Liver (tissue), 9 donors: ENCODE measurements around the gene MRPL30. TPM values are rescaled to one million over a fixed set of nuclear protein-coding genes. Genes with fewer than 3 reads are reported as not detected.

Source experiments
- DNase-seq: peaks from one replicate; pipeline ENCODE4 v3.0.0-alpha.2; 2017; ENCODE audit warnings: low spot score
- H3K27ac ChIP-seq, 2 donors: one replicate each; pipeline ENCODE4 v1.7.0; 2013; ENCODE audit warnings: inconsistent platforms in 2 of 2, low read length in 2 of 2, control low read depth in 1 of 2, low read depth in 1 of 2, mild to moderate bottlenecking in 1 of 2
- H3K27me3 ChIP-seq, 4 donors: one replicate each; pipeline versions ENCODE4 v1.6.1 to v1.7.0; 2013; ENCODE audit warnings: low read length in 3 of 4, inconsistent platforms in 1 of 4, mild to moderate bottlenecking in 1 of 4, moderate library complexity in 1 of 4; ENCODE audit not compliant: control insufficient read depth in 4 of 4, insufficient read depth in 4 of 4
- H3K36me3 ChIP-seq, 4 donors: one replicate each; pipeline versions ENCODE4 v1.6.1 to v1.7.0; 2013; ENCODE audit warnings: low read length in 3 of 4, mild to moderate bottlenecking in 3 of 4, low read depth in 1 of 4, moderate library complexity in 1 of 4; ENCODE audit not compliant: control insufficient read depth in 4 of 4, insufficient read depth in 3 of 4
- H3K4me1 ChIP-seq, 4 donors: one replicate each; pipeline versions ENCODE4 v1.6.1 to v1.7.0; 2013; ENCODE audit warnings: low read length in 3 of 4, mild to moderate bottlenecking in 3 of 4, moderate library complexity in 1 of 4; ENCODE audit not compliant: control insufficient read depth in 4 of 4, insufficient read depth in 4 of 4
- H3K4me3 ChIP-seq, 3 donors: one replicate each; pipeline versions ENCODE4 v1.6.1 to v1.7.0; 2013; ENCODE audit warnings: low read length in 3 of 3, control low read depth in 1 of 3, low read depth in 1 of 3, mild to moderate bottlenecking in 1 of 3
- H3K9ac ChIP-seq, 2 donors: one replicate each; pipeline ENCODE4 v1.7.0; 2013; ENCODE audit warnings: low read length in 2 of 2, mild to moderate bottlenecking in 2 of 2, moderate library complexity in 2 of 2, control low read depth in 1 of 2, low read depth in 1 of 2
- H3K9me3 ChIP-seq, 4 donors: one replicate each; pipeline versions ENCODE4 v1.6.1 to v1.7.0; 2013; ENCODE audit warnings: low read length in 3 of 4; ENCODE audit not compliant: control insufficient read depth in 4 of 4
- EGR1 ChIP-seq, 2 donors: IDR thresholded peaks; 2 replicates each; pipeline ENCODE4 v1.6.1; 2016 to 2018; ENCODE audit warnings: antibody characterized with exemption in 2 of 2, low read depth in 2 of 2
- FOXA1 ChIP-seq: IDR thresholded peaks from 2 replicates; pipeline ENCODE4 v1.6.1; 2016; ENCODE audit warnings: antibody characterized with exemption
- FOXA2 ChIP-seq: IDR thresholded peaks from 2 replicates; pipeline ENCODE4 v1.6.1; 2016; ENCODE audit warnings: antibody characterized with exemption
- GABPA ChIP-seq, 2 donors: IDR thresholded peaks in 1 of 2; conservative IDR thresholded peaks in 1 of 2; 2 replicates each; pipeline ENCODE4 v1.6.1; 2016; ENCODE audit warnings: antibody characterized with exemption in 2 of 2, mild to moderate bottlenecking in 1 of 2, moderate library complexity in 1 of 2
- HNF4A ChIP-seq, 2 donors: conservative IDR thresholded peaks; 2 replicates each; pipeline ENCODE4 v1.6.1; 2016; ENCODE audit warnings: antibody characterized with exemption in 2 of 2, mild to moderate bottlenecking in 2 of 2
- HNF4G ChIP-seq: IDR thresholded peaks from 2 replicates; pipeline ENCODE4 v1.6.1; 2016; ENCODE audit warnings: antibody characterized with exemption
- JUND ChIP-seq, 2 donors: IDR thresholded peaks; 2 replicates each; pipeline ENCODE4 v1.6.1; 2016; ENCODE audit warnings: antibody characterized with exemption in 2 of 2
- RAD21 ChIP-seq, 2 donors: IDR thresholded peaks; 2 replicates each; pipeline ENCODE4 v1.6.1; 2016; ENCODE audit warnings: antibody characterized with exemption in 2 of 2, mild to moderate bottlenecking in 2 of 2
- RXRA ChIP-seq, 2 donors: IDR thresholded peaks; 2 replicates each; pipeline ENCODE4 v1.6.1; 2017 to 2018; ENCODE audit warnings: antibody characterized with exemption in 2 of 2, mild to moderate bottlenecking in 1 of 2
- SP1 ChIP-seq: IDR thresholded peaks from 2 replicates; pipeline ENCODE4 v1.6.1; 2018; ENCODE audit warnings: antibody characterized with exemption, mild to moderate bottlenecking
- TAF1 ChIP-seq: conservative IDR thresholded peaks from 2 replicates; pipeline ENCODE4 v1.6.1; 2016; ENCODE audit warnings: antibody characterized with exemption, mild to moderate bottlenecking
- WGBS: extraction: QIAGEN DNeasy Blood & Tissue Kit; methylation state at CpG from one replicate; pipeline ENCODE4 v1.1.7; 2013; 5-methylcytosine and 5-hydroxymethylcytosine counted together
- polyA plus RNA-seq, 2 donors: library from polyadenylated mRNA; stranded (reverse) in 1 of 2; unstranded in 1 of 2; fragments of 200-250 nt in 1 of 2; fragments of >200 nt in 1 of 2; fragmentation: Nextera tagmentation in 1 of 2; extraction: Ambion mirVana in 1 of 2; gene quantifications; one replicate each; pipeline versions ENCODE4 v1.2.1 to v1.2.3, GENCODE V29; 2013 to 2015
- total RNA-seq, 2 donors: library from RNA; depleted of rRNA; stranded (reverse); fragments of >200 nt; gene quantifications; one replicate each; pipeline ENCODE4 v1.2.3, GENCODE V29; 2014
- TF ChIP-seq, protein P1 (sequence below): IDR thresholded peaks from 2 replicates; pipeline ENCODE4 v1.6.1; 2016; ENCODE audit warnings: antibody characterized with exemption
- TF ChIP-seq, protein P2 (sequence below): IDR thresholded peaks from 2 replicates; pipeline ENCODE4 v1.6.1; 2016; ENCODE audit warnings: antibody characterized with exemption
- TF ChIP-seq, protein P3 (sequence below): IDR thresholded peaks from 2 replicates; pipeline ENCODE4 v1.6.1; 2016; ENCODE audit warnings: antibody characterized with exemption
- TF ChIP-seq, protein P4 (sequence below): IDR thresholded peaks from 2 replicates; pipeline ENCODE4 v1.6.1; 2016; ENCODE audit warnings: antibody characterized with exemption, mild to moderate bottlenecking
- TF ChIP-seq, protein P5 (sequence below): fragments of 150-350 bp; IDR thresholded peaks from 2 replicates; pipeline ENCODE4 v1.5.1; 2017; ENCODE audit warnings: improper control_type of control experiment, low read depth, low read length; ENCODE audit not compliant: missing input control
- donor health status: healthy.
- donor health status: healthy.
- donor health status: healthy.
- donor health status: healthy.
- donor health status: healthy.

MRPL30 gene
- total and polyA plus RNA-seq, 4 donors, result 11.7 to 21.0 (median 16.8) TPM

DNA sequence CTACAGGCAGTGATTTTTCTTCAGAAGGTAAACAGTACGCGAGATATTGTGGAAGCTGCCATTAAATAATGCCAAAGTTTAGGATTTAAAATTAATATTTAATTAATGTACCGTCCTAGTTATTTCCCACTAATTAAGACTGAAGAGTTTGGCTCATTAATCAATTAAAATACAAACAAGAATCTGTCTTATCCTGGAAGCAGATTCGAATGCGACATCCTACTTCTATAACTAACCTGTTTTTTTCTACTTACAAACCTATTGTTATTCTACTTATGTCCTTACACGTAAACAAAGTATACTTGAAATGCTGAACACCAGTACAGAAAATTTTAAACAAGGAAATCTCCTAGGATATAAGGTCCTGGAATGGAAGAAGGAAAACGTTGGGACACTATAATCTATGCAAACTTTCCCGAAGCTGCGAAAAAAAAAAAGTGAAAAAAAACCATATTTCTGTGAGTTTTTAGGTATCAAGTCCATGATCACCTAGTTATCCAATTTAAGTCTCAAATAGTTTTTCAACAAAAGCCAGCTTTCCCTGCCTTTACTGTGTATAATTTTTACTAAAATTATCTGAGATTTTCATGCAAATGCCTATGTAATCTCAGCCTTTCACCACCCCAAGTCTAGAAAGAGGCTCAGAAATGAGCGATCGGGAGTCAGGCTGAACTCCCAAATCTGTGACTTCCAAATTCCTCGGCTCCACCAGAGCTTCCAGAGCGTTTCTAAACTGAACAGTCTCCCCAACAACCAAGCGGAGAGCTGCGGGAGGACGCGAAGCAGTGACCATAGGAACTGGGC lies 40.7 kb upstream of the MRPL30 start:
- Histone ChIP-seq H3K9me3 (no peaks in the 10 kb centered on the region), H3K27ac (peak overlapping the region in 1 of 2 donors; percentile 96), H3K36me3 (no peaks in the 10 kb centered on the region), H3K4me3 (peak overlapping the region; percentile 73 to 98 (median 81)), H3K27me3 (no peaks in the 10 kb centered on the region), H3K9ac (peak overlapping the region; percentile 0 to 70), H3K4me1 (peaks cover 1 to 11% (median 6%) of the 10 kb centered on the region in 4 donors)
- WGBS, result 21% methylated on average over 17 of the region's 17 CpGs
- TF ChIP-seq SP1 (no peak), TAF1 (no peak), FOXA2 (no peak), GABPA (IDR thresholded peaks at IDR 0.05 in 1 of 2, conservative IDR thresholded peaks at IDR 0.05 in 1 of 2) (no peak), RAD21 (IDR thresholded peaks at IDR 0.05) (no peak), HNF4G (no peak), RXRA (IDR thresholded peaks at IDR 0.05) (no peak), EGR1 (IDR thresholded peaks at IDR 0.05; ENCODE audit: low read depth in 2 of 2) (no peak), FOXA1 (no peak), JUND (IDR thresholded peaks at IDR 0.05) (no peak), HNF4A (conservative IDR thresholded peaks at IDR 0.05) (no peak)
- TF ChIP-seq, protein P1, sequence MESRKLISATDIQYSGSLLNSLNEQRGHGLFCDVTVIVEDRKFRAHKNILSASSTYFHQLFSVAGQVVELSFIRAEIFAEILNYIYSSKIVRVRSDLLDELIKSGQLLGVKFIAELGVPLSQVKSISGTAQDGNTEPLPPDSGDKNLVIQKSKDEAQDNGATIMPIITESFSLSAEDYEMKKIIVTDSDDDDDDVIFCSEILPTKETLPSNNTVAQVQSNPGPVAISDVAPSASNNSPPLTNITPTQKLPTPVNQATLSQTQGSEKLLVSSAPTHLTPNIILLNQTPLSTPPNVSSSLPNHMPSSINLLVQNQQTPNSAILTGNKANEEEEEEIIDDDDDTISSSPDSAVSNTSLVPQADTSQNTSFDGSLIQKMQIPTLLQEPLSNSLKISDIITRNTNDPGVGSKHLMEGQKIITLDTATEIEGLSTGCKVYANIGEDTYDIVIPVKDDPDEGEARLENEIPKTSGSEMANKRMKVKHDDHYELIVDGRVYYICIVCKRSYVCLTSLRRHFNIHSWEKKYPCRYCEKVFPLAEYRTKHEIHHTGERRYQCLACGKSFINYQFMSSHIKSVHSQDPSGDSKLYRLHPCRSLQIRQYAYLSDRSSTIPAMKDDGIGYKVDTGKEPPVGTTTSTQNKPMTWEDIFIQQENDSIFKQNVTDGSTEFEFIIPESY, result no peak
- TF ChIP-seq, protein P2, sequence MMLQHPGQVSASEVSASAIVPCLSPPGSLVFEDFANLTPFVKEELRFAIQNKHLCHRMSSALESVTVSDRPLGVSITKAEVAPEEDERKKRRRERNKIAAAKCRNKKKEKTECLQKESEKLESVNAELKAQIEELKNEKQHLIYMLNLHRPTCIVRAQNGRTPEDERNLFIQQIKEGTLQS, result no peak
- TF ChIP-seq, protein P3, sequence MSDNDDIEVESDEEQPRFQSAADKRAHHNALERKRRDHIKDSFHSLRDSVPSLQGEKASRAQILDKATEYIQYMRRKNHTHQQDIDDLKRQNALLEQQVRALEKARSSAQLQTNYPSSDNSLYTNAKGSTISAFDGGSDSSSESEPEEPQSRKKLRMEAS, result no peak
- TF ChIP-seq, protein P4, sequence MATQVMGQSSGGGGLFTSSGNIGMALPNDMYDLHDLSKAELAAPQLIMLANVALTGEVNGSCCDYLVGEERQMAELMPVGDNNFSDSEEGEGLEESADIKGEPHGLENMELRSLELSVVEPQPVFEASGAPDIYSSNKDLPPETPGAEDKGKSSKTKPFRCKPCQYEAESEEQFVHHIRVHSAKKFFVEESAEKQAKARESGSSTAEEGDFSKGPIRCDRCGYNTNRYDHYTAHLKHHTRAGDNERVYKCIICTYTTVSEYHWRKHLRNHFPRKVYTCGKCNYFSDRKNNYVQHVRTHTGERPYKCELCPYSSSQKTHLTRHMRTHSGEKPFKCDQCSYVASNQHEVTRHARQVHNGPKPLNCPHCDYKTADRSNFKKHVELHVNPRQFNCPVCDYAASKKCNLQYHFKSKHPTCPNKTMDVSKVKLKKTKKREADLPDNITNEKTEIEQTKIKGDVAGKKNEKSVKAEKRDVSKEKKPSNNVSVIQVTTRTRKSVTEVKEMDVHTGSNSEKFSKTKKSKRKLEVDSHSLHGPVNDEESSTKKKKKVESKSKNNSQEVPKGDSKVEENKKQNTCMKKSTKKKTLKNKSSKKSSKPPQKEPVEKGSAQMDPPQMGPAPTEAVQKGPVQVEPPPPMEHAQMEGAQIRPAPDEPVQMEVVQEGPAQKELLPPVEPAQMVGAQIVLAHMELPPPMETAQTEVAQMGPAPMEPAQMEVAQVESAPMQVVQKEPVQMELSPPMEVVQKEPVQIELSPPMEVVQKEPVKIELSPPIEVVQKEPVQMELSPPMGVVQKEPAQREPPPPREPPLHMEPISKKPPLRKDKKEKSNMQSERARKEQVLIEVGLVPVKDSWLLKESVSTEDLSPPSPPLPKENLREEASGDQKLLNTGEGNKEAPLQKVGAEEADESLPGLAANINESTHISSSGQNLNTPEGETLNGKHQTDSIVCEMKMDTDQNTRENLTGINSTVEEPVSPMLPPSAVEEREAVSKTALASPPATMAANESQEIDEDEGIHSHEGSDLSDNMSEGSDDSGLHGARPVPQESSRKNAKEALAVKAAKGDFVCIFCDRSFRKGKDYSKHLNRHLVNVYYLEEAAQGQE, result no peak
- TF ChIP-seq, protein P5, sequence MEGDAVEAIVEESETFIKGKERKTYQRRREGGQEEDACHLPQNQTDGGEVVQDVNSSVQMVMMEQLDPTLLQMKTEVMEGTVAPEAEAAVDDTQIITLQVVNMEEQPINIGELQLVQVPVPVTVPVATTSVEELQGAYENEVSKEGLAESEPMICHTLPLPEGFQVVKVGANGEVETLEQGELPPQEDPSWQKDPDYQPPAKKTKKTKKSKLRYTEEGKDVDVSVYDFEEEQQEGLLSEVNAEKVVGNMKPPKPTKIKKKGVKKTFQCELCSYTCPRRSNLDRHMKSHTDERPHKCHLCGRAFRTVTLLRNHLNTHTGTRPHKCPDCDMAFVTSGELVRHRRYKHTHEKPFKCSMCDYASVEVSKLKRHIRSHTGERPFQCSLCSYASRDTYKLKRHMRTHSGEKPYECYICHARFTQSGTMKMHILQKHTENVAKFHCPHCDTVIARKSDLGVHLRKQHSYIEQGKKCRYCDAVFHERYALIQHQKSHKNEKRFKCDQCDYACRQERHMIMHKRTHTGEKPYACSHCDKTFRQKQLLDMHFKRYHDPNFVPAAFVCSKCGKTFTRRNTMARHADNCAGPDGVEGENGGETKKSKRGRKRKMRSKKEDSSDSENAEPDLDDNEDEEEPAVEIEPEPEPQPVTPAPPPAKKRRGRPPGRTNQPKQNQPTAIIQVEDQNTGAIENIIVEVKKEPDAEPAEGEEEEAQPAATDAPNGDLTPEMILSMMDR, result no peak
- no peak for DNase-seq
